Neural progenitor cell (in vitro differentiated cells): ENCODE results near the gene ZP4. TPM values are rescaled to one million over a fixed set of nuclear protein-coding genes. Genes with fewer than 3 reads are reported as not detected.

Experiments used
- DNase-seq: peaks from one replicate; pipeline ENCODE4 v3.0.0-alpha.2; 2016; ENCODE audit warnings: low spot score
- H2AFZ ChIP-seq: fragments of 200-600 bp; sonication (generic); replicated peaks from 2 replicates; pipeline ENCODE4 v1.6.1; 2016; ENCODE audit warnings: antibody characterized with exemption
- H3F3A ChIP-seq: fragments of 200-600 bp; sonication (generic); 2 replicates; pipeline ENCODE4 v1.6.1; 2016; ENCODE audit warnings: antibody characterized with exemption, low read depth
- H3K27ac ChIP-seq: fragments of 200-600 bp; sonication (generic); 2 replicates; pipeline ENCODE4 v1.5.1; 2016; ENCODE audit warnings: mild to moderate bottlenecking
- H3K27me3 ChIP-seq: fragments of 200-600 bp; sonication (generic); 2 replicates; pipeline ENCODE4 v1.6.1; 2016; ENCODE audit warnings: mild to moderate bottlenecking, moderate library complexity
- H3K36me3 ChIP-seq: fragments of 200-600 bp; sonication (generic); 2 replicates; pipeline ENCODE4 v1.5.1; 2016
- H3K4me1 ChIP-seq: fragments of 200-600 bp; sonication (generic); 2 replicates; pipeline ENCODE4 v1.6.1; 2016; ENCODE audit warnings: mixed run types
- H3K4me2 ChIP-seq: fragments of 200-600 bp; sonication (generic); 2 replicates; pipeline ENCODE4 v1.6.1; 2016
- H3K4me3 ChIP-seq: fragments of 200-600 bp; sonication (generic); 2 replicates; pipeline ENCODE4 v1.5.1; 2016
- H3K79me2 ChIP-seq: fragments of 200-600 bp; sonication (generic); 2 replicates; pipeline ENCODE4 v1.6.1; 2016; ENCODE audit warnings: low read depth
- H3K9ac ChIP-seq: fragments of 200-600 bp; sonication (generic); 2 replicates; pipeline ENCODE4 v1.6.1; 2016
- H3K9me3 ChIP-seq: fragments of 200-600 bp; sonication (generic); 2 replicates; pipeline ENCODE4 v1.5.1; 2016; ENCODE audit warnings: low read depth
- H4K20me1 ChIP-seq: fragments of 200-600 bp; sonication (generic); 2 replicates; pipeline ENCODE4 v1.6.1; 2016; ENCODE audit warnings: low read depth
- H3K27ac Mint-ChIP-seq: 3 replicates; pipeline ENCODE4 v1.8.0; 2021; ENCODE audit warnings: mixed read lengths
- H3K27me3 Mint-ChIP-seq: 2 replicates; pipeline ENCODE4 v1.8.0; 2022; ENCODE audit warnings: low read depth, mild to moderate bottlenecking, inconsistent platforms, moderate library complexity, mixed read lengths; ENCODE audit not compliant: insufficient read depth
- H3K36me3 Mint-ChIP-seq: 3 replicates; pipeline ENCODE4 v1.8.0; 2021; ENCODE audit warnings: mixed read lengths
- H3K4me1 Mint-ChIP-seq: 3 replicates; pipeline ENCODE4 v1.8.0; 2021; ENCODE audit warnings: mixed read lengths
- H3K4me3 Mint-ChIP-seq: 3 replicates; pipeline ENCODE4 v1.8.0; 2021; ENCODE audit warnings: mild to moderate bottlenecking, moderate library complexity, mixed read lengths
- H3K9me3 Mint-ChIP-seq: 3 replicates; pipeline ENCODE4 v1.8.0; 2020; ENCODE audit warnings: mixed read lengths
- EZH2 ChIP-seq: fragments of 200-600 bp; sonication (generic); IDR thresholded peaks from 2 replicates; pipeline ENCODE4 v1.6.1; 2017; ENCODE audit warnings: antibody characterized with exemption, mild to moderate bottlenecking, moderate library complexity
- EZH2phosphoT487 ChIP-seq: fragments of 200-600 bp; sonication (generic); IDR thresholded peaks from 2 replicates; pipeline ENCODE4 v1.6.1; 2017; ENCODE audit warnings: antibody characterized with exemption
- total RNA-seq: library from RNA; depleted of rRNA; stranded (reverse); fragments of >200 nt; gene quantifications from 2 replicates; pipeline ENCODE4 v1.2.3, GENCODE V29; 2015; ENCODE audit warnings: low replicate concordance
- TF ChIP-seq, protein P1 (sequence below): fragments of 200-600 bp; sonication (generic); IDR thresholded peaks from 2 replicates; pipeline ENCODE4 v1.5.1; 2017; ENCODE audit warnings: antibody characterized with exemption, mild to moderate bottlenecking

ZP4 gene
- total RNA-seq, 1 donor from 2014 or later: not detected

DNA sequence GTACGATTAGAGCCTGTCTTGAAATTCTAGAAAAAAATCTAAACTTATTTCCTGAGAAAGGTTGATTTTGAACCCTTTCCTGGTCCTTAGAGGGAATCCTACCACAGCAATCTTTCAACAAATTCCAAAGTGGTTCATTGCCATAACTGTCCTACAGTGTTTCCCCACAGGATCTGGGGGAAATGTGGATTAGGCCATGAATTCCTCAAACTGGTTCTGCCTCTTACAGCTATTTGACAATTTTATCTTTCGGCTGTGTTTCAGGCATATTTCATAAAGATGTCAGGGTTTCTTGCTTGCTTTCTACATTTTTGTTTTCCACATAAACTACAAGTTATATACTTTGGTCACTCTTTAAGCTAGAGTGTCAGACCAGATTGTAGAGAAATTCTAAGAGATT is 544 bp upstream of the ZP4 start:
- TF ChIP-seq EZH2phosphoT487 (no peak), EZH2 (no peak)
- TF ChIP-seq, protein P1, sequence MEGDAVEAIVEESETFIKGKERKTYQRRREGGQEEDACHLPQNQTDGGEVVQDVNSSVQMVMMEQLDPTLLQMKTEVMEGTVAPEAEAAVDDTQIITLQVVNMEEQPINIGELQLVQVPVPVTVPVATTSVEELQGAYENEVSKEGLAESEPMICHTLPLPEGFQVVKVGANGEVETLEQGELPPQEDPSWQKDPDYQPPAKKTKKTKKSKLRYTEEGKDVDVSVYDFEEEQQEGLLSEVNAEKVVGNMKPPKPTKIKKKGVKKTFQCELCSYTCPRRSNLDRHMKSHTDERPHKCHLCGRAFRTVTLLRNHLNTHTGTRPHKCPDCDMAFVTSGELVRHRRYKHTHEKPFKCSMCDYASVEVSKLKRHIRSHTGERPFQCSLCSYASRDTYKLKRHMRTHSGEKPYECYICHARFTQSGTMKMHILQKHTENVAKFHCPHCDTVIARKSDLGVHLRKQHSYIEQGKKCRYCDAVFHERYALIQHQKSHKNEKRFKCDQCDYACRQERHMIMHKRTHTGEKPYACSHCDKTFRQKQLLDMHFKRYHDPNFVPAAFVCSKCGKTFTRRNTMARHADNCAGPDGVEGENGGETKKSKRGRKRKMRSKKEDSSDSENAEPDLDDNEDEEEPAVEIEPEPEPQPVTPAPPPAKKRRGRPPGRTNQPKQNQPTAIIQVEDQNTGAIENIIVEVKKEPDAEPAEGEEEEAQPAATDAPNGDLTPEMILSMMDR: no peak
- no peak overlapping the region for H2AFZ ChIP-seq
- H3K27me3 ChIP-seq: no peaks in the 10 kb centered on the region
- H3K27ac ChIP-seq: no peak overlapping the region
- H3K4me1 ChIP-seq: peaks cover 6% of the 10 kb centered on the region
- no peak for DNase-seq
- Mint-ChIP-seq H3K4me3 (no peak overlapping the region), H3K27me3 (peaks cover 2% of the 10 kb centered on the region), H3K36me3 (no peaks in the 10 kb centered on the region), H3K9me3 (peaks cover 2% of the 10 kb centered on the region), H3K4me1 (peaks cover 2% of the 10 kb centered on the region), H3K27ac (no peak overlapping the region)
- no peaks in the 10 kb centered on the region for H4K20me1 ChIP-seq
- H3K36me3 ChIP-seq: no peaks in the 10 kb centered on the region
- H3K9me3 ChIP-seq: no peaks in the 10 kb centered on the region
- H3K4me2 ChIP-seq: no peak overlapping the region
- no peaks in the 10 kb centered on the region for H3K79me2 ChIP-seq
- no peak overlapping the region for H3K4me3 ChIP-seq
- no peak overlapping the region for H3K9ac ChIP-seq
- H3F3A ChIP-seq: peaks cover 4% of the 10 kb centered on the region

DNA sequence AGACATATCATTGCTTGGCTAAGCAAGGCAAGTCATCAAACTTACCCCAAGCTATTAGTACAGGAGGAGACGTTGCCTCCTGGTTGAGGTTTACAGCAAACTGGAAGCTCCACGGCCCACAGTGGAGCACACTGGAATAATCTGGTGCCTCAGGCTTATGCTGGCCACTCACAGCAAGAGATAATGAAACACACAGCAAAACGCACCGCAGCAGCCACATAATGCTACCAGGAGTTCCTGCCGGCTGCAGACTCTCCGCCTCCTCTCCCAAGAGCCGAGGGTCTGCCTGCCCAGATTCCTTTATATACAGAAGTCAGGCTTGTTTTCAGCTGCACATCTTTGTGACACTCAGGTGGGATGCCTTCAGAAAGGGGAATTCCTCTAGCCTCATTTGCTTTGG is 306 bp downstream of the ZP4 start:
- Histone ChIP-seq H3K27me3 (no peaks in the 10 kb centered on the region), H3K4me2 (no peak overlapping the region), H3K9ac (no peak overlapping the region), H3K9me3 (no peaks in the 10 kb centered on the region), H3K79me2 (no peaks in the 10 kb centered on the region), H2AFZ (peak overlapping the region; percentile 74), H3K36me3 (no peaks in the 10 kb centered on the region), H3F3A (peaks cover 4% of the 10 kb centered on the region), H3K27ac (no peak overlapping the region), H3K4me1 (peaks cover 6% of the 10 kb centered on the region), H3K4me3 (no peak overlapping the region), H4K20me1 (no peaks in the 10 kb centered on the region)
- Mint-ChIP-seq H3K4me1 (peaks cover 2% of the 10 kb centered on the region), H3K4me3 (no peak overlapping the region), H3K36me3 (no peaks in the 10 kb centered on the region), H3K9me3 (no peaks in the 10 kb centered on the region), H3K27me3 (peaks cover 2% of the 10 kb centered on the region), H3K27ac (no peak overlapping the region)
- peak; percentile 15 for DNase-seq
- TF ChIP-seq EZH2: no peak
- TF ChIP-seq, protein P1: no peak
- no peak for TF ChIP-seq EZH2phosphoT487

DNA sequence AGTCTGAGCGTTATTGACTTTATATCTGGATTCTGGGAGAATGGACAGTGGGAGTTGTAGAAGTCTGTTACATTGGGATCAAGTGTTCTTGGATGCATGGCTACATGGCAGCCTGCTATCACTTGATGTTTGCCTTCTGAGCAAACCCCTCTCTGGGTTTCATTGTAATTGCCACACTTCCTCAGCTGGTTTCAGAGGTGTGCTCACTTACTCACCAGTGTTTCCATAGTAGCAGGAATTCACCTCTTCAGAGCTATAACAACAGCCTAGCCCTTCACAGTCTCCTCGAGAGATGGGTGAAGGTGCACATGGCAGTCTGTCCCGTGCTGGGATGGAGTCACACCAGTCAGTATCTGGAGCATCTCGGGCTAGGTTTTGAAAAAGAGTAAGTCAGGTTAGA is 2.6 kb downstream of the ZP4 start:
- H2AFZ ChIP-seq: no peak overlapping the region
- H3K4me1 ChIP-seq: no peaks in the 10 kb centered on the region
- H3F3A ChIP-seq: no peaks in the 10 kb centered on the region
- no peaks in the 10 kb centered on the region for H4K20me1 ChIP-seq
- Mint-ChIP-seq H3K4me1 (peaks cover 2% of the 10 kb centered on the region), H3K9me3 (peaks cover under 1% of the 10 kb centered on the region), H3K27me3 (peaks cover 2% of the 10 kb centered on the region), H3K36me3 (no peaks in the 10 kb centered on the region), H3K27ac (no peak overlapping the region), H3K4me3 (no peak overlapping the region)
- DNase-seq: no peak
- H3K79me2 ChIP-seq: no peaks in the 10 kb centered on the region
- H3K9me3 ChIP-seq: no peaks in the 10 kb centered on the region
- no peak overlapping the region for H3K27ac ChIP-seq
- H3K4me2 ChIP-seq: no peak overlapping the region
- H3K9ac ChIP-seq: no peak overlapping the region
- no peak overlapping the region for H3K4me3 ChIP-seq
- TF ChIP-seq EZH2 (no peak), EZH2phosphoT487 (no peak)
- TF ChIP-seq, protein P1: no peak
- H3K27me3 ChIP-seq: no peaks in the 10 kb centered on the region
- no peaks in the 10 kb centered on the region for H3K36me3 ChIP-seq

DNA sequence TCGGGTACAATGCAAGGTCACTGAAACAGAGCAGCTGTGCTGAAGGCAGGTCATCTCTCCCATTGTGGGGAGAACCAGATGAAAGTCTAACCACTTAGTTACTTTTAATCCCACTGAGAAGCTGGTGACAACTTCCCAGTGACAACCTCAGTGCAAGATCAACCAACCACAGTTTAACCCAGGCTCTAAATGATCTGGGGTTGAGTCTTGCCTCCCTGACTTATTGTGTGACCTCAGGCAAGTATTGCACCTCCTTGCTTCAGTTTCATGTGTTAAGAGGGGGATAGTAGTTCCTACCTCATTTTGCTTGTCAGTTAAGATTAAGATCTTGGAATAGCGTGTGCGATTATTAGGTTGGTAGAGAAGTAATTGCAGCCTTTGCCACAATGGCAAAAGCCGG is 3.2 kb downstream of the ZP4 start:
- no peak overlapping the region for H3K4me2 ChIP-seq
- no peaks in the 10 kb centered on the region for H3K27me3 ChIP-seq
- no peaks in the 10 kb centered on the region for H3K4me1 ChIP-seq
- no peak overlapping the region for H3K9ac ChIP-seq
- TF ChIP-seq EZH2: no peak
- TF ChIP-seq EZH2phosphoT487: no peak
- TF ChIP-seq, protein P1: no peak
- no peaks in the 10 kb centered on the region for H4K20me1 ChIP-seq
- no peak overlapping the region for H2AFZ ChIP-seq
- no peaks in the 10 kb centered on the region for H3K36me3 Mint-ChIP-seq
- H3K4me3 Mint-ChIP-seq: no peak overlapping the region
- H3K27ac ChIP-seq: no peak overlapping the region
- H3K36me3 ChIP-seq: no peaks in the 10 kb centered on the region
- no peaks in the 10 kb centered on the region for H3F3A ChIP-seq
- H3K9me3 ChIP-seq: no peaks in the 10 kb centered on the region
- no peaks in the 10 kb centered on the region for H3K79me2 ChIP-seq
- H3K4me3 ChIP-seq: no peak overlapping the region
- no peak for DNase-seq
- H3K4me1 Mint-ChIP-seq: peaks cover 2% of the 10 kb centered on the region
- peaks cover 2% of the 10 kb centered on the region for H3K9me3 Mint-ChIP-seq
- peaks cover 2% of the 10 kb centered on the region for H3K27me3 Mint-ChIP-seq
- H3K27ac Mint-ChIP-seq: no peak overlapping the region
